RWPE1 (cell line): ENCODE measurements around the gene TSEN54.
A peak's percentile ranks its signal among the peaks of the same experiment; 100 is the strongest.
"Not testable (repeated sequence)": the region's sequence is repeated elsewhere in the genome, so short reads cannot be mapped to it uniquely, and the experiment has no call there.

ENCODE experiments used
- CTCF ChIA-PET: fragments of 350-600 bp; sonication (Branson Sonifier 250); formaldehyde crosslinking; extraction: SDS; loops from one replicate; lab custom pipeline; 2021; lab: Yijun Ruan, JAX
- POLR2A ChIA-PET: fragments of 400-600 bp; formaldehyde crosslinking; extraction: SDS; loops from one replicate; lab custom pipeline; 2020; ENCODE audit warnings: antibody characterized with exemption; ENCODE audit not compliant: low non-redundant PET; lab: Yijun Ruan, JAX
- DNase-seq: peaks from one replicate; pipeline ENCODE4 v3.0.0; 2012; ENCODE audit warnings: low spot score
- H3K27ac ChIP-seq: fragments of 450-650 bp; 2 replicates; pipeline ENCODE4 v1.5.1; 2017
- CTCF ChIP-seq: fragments of 450-650 bp; conservative IDR thresholded peaks from 2 replicates; pipeline ENCODE4 v1.5.1; 2017; ENCODE audit warnings: low read depth, mild to moderate bottlenecking

Gene TSEN54

DNA sequence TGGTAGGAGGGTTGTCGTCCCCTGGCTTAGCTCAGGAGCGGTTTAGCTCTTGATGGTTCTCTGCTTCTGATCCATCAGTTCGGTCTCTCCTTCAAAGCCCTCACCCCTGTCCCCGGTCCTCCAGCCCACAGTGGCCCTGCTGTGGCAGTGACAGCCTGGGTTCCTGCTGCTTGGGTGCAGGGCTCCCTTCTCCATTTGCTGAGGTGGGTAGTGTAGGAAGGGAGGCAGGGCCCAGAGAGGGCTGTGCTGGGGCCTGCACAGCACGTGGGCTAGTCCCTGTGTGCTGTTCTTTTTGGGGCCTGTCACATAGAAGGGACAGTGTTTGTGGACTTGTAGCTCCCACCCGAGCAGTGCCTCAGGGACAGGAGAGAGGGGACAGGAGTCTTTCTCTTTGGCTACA lies 41.6 kb upstream of the TSEN54 start:
- TF ChIP-seq CTCF: no peak
- no peak overlapping the region for H3K27ac ChIP-seq
- ChIA-PET CTCF (interaction anchor here (0.6 kb wide), 1 partner anchor 22 kb away, joined by 4 read pairs; no protein-coding TSS in a partner anchor), POLR2A (no interaction called here)
- no peak for DNase-seq

DNA sequence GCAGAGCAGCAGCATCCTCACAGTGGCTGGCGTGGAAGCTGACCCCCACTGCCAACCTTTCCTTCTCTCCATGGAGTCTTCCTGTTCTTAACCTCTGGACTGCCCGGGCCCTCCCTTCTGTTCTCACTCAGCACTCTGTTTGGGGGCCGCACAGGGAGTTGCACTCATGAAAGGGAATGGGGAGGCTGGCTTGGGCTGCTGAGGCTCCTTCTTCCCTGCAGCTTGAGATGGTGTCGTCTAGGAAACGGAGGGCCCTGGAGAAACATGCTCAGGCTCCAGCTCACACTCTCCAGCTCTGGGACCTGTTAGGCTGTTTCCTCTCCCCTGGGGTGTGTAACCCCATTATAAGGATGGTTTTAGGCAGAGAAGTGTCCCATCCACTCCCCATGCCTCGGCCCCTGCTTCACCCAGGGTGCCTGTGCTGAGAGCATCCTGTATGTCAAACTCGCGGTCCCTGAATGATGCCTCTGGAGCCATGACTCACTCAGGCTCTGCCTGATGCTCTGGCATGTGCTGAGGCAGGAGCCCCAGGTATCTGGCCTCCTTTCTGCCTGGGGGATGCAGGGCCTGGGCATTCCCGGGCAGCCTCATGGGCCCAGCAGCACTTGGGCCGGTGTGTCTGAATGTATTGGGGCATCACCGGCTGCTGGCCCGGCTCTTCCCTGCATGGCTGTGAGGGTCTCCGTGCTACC lies 41.0 kb upstream of the TSEN54 start:
- CTCF ChIA-PET: interaction anchor here (0.6 to 0.9 kb wide), 2 partner anchors 22 to 43 kb away, joined by 3 to 4 read pairs; no protein-coding TSS in a partner anchor
- no peak for TF ChIP-seq CTCF
- no peak overlapping the region for H3K27ac ChIP-seq
- POLR2A ChIA-PET: no interaction called here
- no peak for DNase-seq

GRCh38 chr17:75475851-75476250 lies 40.5 kb upstream of the TSEN54 start:
- no peak for TF ChIP-seq CTCF
- CTCF ChIA-PET: interaction anchor here (0.9 kb wide), 1 partner anchor 43 kb away, joined by 3 read pairs; no protein-coding TSS in a partner anchor
- DNase-seq: no peak
- POLR2A ChIA-PET: no interaction called here
- peak overlapping the region; percentile 2; the same call in 1 of the 2 replicates for H3K27ac ChIP-seq

DNA sequence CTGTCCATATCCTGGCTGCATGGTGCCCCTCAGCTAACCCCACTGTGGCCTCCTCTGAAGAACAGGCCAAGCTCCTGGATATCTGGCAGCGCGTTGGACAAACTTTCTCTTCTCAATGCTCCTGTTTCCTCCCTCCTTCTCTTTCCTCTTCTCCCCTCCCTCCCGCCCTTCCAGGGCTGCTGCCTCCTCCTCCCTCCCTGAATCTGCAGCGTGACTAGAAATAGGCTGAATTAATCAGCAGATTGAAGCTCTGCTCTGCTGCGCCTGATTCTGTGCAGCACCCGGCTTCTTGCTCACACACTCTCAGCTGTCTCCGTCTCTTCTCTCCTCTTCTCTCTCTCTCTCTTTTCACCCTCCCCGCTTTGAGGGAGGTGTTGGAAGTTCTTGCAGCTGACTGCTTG lies 40.1 kb upstream of the TSEN54 start:
- no peak for TF ChIP-seq CTCF
- H3K27ac ChIP-seq: peak overlapping the region; percentile 2; the same call in 1 of the 2 replicates
- ChIA-PET POLR2A (no interaction called here), CTCF (interaction anchor here (0.9 kb wide), 1 partner anchor 42 kb away, joined by 3 read pairs; no protein-coding TSS in a partner anchor)
- no peak for DNase-seq

- DNase-seq: no peak
- ChIA-PET CTCF (no interaction called here), POLR2A (no interaction called here)
Observed at GRCh38 chr17:75476752-75477489, 39.4 kb upstream of the TSEN54 start.

GRCh38 chr17:75477490-75477862 lies 38.9 kb upstream of the TSEN54 start:
- CTCF ChIA-PET, DNase-seq, POLR2A ChIA-PET: not testable (repeated sequence)
- 0 out of 2 replicates have a peak overlapping the region, but pooled peaks have one; percentile 2 for H3K27ac ChIP-seq

More at GRCh38 chr17:75476752-75477489, 39.4 kb upstream of the TSEN54 start:
- H3K27ac ChIP-seq: peak overlapping the region; percentile 2
- no peak for TF ChIP-seq CTCF
